Measurements from ENCODE around the gene ALDOB.

ALDOB gene

DNA sequence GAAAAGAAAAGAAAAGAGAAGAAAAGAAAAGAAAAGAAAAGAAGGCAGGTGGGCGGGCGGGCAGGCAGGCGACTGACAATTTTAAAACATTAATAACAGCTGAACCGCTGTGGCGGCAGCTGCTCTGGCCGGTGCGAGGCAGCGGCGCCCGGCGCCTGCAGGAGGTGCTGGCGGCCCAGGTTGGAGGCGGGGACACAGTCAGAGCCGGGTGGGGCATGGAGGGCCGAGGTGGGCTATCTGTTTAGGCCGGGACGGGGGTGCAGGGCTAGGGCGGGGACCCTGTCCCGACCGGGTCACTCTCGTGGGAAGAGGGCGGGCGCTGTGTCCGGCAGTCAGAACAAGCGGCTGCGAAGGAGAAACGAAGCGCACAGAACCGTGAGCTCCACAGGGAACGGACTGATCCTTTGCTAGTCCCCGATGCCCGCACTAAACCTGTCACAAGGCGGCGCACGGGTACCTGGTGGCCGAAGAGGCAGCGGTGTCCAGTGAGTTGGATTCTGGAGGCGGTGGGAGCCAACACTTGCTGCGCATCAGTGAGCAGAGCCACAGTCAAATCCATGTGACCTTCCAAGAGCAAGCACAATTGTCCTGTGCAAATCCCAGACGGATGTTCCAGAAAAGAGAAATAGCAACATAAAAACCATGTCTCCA lies 13.6 kb upstream of the ALDOB start:
- H3K27me3 Mint-ChIP-seq (ENCODE audit: low read depth): peaks cover 40% of the 10 kb centered on the region
- peaks cover 9% of the 10 kb centered on the region for H3K4me1 Mint-ChIP-seq (ENCODE audit: low read depth)

DNA sequence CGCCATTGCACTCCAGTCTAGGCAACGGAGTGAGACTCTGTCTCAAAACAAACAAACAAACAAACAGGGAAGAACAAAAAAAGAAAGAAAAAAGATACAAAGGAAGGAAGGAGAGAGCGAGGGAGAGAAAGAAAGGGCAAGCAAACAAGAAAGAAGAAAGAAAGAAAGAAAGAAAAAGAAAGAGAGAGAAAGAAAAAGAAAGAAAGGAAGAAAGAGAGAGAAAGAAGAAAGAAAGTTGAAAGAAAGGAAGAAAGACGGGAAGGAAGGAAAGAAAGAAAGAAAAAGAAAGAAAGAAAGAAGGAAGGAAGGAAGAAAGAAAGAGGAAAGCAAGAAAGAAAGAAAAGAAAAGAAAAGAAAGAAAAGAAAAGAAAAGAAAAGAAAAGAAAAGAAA lies 13.1 kb upstream of the ALDOB start:
- Mint-ChIP-seq H3K27me3 (ENCODE audit: low read depth) (peaks cover 40% of the 10 kb centered on the region), H3K4me1 (ENCODE audit: low read depth) (peaks cover 9% of the 10 kb centered on the region), H3K36me3 (ENCODE audit: low read depth) (no peaks in the 10 kb centered on the region), H3K4me3 (peak overlapping the region; percentile 66), H3K9me3 (no peaks in the 10 kb centered on the region), H3K27ac (no peak overlapping the region)
- no peak for DNase-seq (ENCODE audit: low spot score)

More for the DNA sequence above, 13.6 kb upstream of the ALDOB start:
- Mint-ChIP-seq H3K9me3 (no peaks in the 10 kb centered on the region), H3K27ac (no peak overlapping the region), H3K36me3 (ENCODE audit: low read depth) (no peaks in the 10 kb centered on the region), H3K4me3 (peak overlapping the region; percentile 66)
- DNase-seq (ENCODE audit: low spot score): peak; percentile 13

DNA sequence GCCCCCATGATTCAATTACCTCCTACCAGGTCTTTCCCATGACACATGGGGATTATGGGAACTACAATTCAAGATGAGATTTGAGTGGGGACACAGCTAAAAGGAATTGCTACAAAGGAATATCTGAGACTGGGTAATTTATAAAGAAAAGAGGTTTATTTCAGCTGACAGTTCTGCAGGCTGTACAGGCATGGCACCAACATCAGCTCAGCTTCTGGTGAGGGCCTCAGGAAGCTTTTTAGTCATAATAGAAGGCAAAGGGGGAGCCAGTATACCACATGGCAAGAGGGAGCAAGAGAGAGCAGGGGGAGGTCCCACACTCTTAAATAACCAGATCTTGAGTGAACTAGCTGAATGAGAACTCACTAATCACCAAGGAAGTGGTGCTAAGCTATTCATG lies 11.2 kb upstream of the ALDOB start:
- Mint-ChIP-seq H3K27me3 (ENCODE audit: low read depth) (peaks cover 40% of the 10 kb centered on the region), H3K4me1 (ENCODE audit: low read depth) (peaks cover 9% of the 10 kb centered on the region), H3K4me3 (no peak overlapping the region), H3K27ac (no peak overlapping the region), H3K9me3 (no peaks in the 10 kb centered on the region), H3K36me3 (ENCODE audit: low read depth) (no peaks in the 10 kb centered on the region)
- DNase-seq (ENCODE audit: low spot score): no peak

DNA sequence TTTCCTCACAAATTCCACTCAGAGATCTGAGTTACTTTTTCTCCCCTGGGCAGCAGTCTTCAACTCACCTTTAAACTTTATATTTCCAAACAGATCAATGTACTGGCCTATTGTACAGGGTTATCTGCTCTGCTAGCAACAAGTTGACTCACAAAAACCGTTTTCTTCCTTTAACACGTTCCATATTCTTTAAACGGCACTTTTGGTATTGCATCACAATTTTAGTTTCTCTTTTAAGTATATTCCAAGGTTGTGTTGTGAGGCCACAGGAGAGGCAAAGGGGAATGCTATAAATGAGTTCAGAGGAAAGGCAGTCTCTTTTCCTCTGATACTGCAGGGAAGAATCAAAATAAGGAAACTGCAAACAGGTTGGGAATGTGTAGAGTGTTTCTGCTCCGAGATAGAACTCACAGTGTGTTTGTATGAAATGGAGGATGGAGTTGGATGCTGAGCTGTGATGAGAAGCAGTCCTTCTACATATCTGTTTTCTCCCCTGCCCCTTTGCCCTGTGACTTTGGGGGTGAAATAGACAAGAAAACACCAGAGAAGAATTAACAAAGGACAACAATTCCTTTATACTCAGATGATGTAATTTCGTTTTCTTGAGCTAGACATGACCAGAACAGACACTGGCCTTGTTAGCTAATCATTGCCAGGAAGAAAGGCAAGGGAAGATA lies 9.9 kb upstream of the ALDOB start:
- no peak overlapping the region for H3K27ac Mint-ChIP-seq
- peaks cover 9% of the 10 kb centered on the region for H3K4me1 Mint-ChIP-seq (ENCODE audit: low read depth)
- no peak overlapping the region for H3K4me3 Mint-ChIP-seq
- DNase-seq (ENCODE audit: low spot score): no peak
- H3K9me3 Mint-ChIP-seq: no peaks in the 10 kb centered on the region
- no peaks in the 10 kb centered on the region for H3K36me3 Mint-ChIP-seq (ENCODE audit: low read depth)
- H3K27me3 Mint-ChIP-seq (ENCODE audit: low read depth): peaks cover 35% of the 10 kb centered on the region

DNA sequence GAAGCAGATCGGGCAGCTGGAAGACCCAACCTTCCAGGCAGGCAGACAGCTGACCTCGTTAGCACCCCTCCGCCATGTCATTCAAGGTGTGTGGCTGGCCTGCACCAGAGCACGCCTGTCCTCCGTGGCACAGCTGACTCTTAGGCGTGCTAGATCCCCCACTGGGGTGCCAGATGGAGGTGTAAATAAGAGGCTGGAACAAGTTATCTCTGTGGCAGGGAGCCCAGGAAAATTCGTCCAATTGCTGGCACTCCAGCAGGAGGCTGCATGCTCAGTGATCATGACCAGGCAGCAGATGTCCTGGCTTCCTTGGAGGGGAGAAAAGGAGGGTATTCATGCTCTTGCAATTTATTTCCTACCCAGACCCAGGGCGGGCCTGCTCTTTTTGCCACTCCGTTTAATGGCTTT lies 7.8 kb upstream of the ALDOB start:
- Mint-ChIP-seq H3K9me3 (no peaks in the 10 kb centered on the region), H3K4me1 (ENCODE audit: low read depth) (no peaks in the 10 kb centered on the region), H3K36me3 (ENCODE audit: low read depth) (no peaks in the 10 kb centered on the region), H3K27ac (no peak overlapping the region), H3K27me3 (ENCODE audit: low read depth) (peaks cover 18% of the 10 kb centered on the region), H3K4me3 (no peak overlapping the region)
- no peak for DNase-seq (ENCODE audit: low spot score)

DNA sequence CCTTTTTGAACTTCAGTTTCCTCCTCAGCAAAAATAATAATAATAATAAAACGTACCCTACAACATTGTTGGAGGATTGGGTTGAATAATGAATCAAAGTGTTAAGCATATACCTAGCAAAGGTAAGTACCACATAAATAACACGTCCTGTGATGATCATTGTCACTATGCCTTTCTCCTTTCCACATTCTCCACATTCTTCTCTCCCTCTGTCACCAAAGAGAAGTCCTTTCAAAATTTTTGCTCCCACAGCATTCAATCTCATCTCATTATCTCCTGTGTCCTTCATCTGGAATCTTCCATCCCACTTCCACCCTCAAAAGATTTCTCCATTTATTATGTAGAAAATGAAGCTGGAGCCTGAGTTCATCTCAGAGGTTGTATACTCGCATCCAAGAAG lies 7.2 kb upstream of the ALDOB start:
- Mint-ChIP-seq H3K9me3 (no peaks in the 10 kb centered on the region), H3K4me1 (ENCODE audit: low read depth) (no peaks in the 10 kb centered on the region), H3K27ac (no peak overlapping the region), H3K4me3 (no peak overlapping the region), H3K27me3 (ENCODE audit: low read depth) (peaks cover 17% of the 10 kb centered on the region), H3K36me3 (ENCODE audit: low read depth) (no peaks in the 10 kb centered on the region)
- no peak for DNase-seq (ENCODE audit: low spot score)

DNA sequence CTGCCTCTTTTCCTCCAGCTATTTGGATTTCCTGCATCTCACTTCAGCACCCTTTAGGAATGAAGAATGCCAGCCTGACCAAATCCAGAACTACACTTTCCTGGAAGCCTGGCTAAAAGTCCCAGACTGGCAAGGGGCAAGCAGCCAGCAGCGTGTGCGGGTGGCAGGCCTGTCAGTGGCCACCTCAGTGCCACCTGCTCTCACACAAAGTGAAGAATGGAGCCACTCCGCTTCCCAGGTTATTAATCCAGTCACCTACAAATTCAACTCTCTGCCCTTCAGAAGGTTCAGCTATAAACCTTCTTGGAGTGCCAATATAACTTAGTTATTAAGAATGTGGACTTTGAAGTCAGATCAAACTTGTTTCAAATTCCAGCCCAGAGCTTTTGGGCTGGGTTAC lies 6.7 kb upstream of the ALDOB start:
- no peak overlapping the region for H3K4me3 Mint-ChIP-seq
- no peaks in the 10 kb centered on the region for H3K36me3 Mint-ChIP-seq (ENCODE audit: low read depth)
- no peaks in the 10 kb centered on the region for H3K4me1 Mint-ChIP-seq (ENCODE audit: low read depth)
- H3K27ac Mint-ChIP-seq: no peak overlapping the region
- no peaks in the 10 kb centered on the region for H3K9me3 Mint-ChIP-seq
- peaks cover 17% of the 10 kb centered on the region for H3K27me3 Mint-ChIP-seq (ENCODE audit: low read depth)
- DNase-seq (ENCODE audit: low spot score): no peak

DNA sequence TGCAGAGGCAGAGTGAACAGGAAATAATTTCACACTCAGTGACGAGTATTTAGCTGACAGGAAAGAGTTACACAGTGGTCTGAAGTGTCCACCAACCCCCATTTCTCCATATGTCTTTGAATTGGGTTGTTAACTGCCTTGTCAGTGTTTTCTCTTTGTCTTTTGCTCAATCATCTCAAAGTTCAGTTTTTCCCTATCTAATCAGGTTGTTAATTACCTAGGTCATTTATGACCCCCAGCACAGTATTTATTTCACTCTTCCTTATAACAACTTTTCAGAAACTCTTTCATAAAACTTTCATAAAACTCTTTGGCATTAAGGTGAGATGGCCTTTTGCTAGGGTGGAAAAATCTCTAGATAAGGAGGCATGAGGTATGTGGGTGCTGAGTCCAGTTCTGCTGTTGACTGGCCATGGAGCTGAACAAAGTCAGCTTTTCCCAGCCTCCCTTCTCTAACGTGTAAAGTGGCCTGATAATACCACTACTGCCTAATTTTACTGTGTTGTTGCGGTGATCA lies 5.2 kb upstream of the ALDOB start:
- Mint-ChIP-seq H3K4me3 (no peak overlapping the region), H3K27me3 (ENCODE audit: low read depth) (peaks cover 9% of the 10 kb centered on the region), H3K4me1 (ENCODE audit: low read depth) (no peaks in the 10 kb centered on the region), H3K9me3 (no peaks in the 10 kb centered on the region), H3K36me3 (ENCODE audit: low read depth) (no peaks in the 10 kb centered on the region), H3K27ac (no peak overlapping the region)
- DNase-seq (ENCODE audit: low spot score): no peak

DNA sequence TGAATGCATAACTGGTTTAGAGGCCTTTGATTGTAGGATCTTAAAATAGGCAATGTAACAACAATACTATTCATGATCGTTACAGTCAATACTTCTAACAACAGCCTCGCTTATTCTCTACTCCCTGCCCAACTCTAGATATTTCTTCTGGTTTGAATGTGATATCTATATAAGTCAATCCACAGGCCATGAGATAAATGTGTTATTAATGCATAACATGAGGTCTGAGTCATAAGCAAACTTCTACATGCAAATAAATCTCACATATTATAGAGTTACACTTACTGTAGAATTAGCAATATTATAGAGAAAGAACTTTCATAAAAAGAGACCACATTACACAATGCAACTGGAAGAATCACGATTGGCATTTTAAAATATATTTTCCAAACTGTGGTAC lies 2.9 kb upstream of the ALDOB start:
- Mint-ChIP-seq H3K27me3 (ENCODE audit: low read depth) (peaks cover 5% of the 10 kb centered on the region), H3K4me3 (no peak overlapping the region), H3K27ac (no peak overlapping the region), H3K4me1 (ENCODE audit: low read depth) (no peaks in the 10 kb centered on the region), H3K36me3 (ENCODE audit: low read depth) (no peaks in the 10 kb centered on the region), H3K9me3 (no peaks in the 10 kb centered on the region)
- DNase-seq (ENCODE audit: low spot score): no peak

DNA sequence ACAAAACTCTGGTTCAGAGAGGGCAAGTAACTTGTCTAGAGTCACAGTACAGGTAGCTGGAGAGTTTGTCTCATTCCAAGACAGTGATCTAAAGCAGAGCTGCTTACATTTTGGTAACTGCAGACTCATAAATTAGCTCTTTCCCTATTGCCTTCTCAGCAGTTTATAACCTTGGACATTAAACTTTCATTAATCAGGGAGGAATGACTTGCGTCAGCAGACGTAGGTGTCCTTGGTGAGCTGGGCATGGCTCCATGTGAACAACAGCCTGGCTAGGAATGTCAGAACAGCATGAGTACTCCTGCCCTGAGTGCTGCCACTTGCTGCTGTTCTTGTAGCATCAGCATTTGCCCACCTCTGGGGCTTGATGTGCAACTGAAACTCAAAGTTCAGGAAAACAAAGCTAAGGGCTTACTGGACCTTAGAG lies 2.2 kb upstream of the ALDOB start:
- Mint-ChIP-seq H3K4me1 (ENCODE audit: low read depth) (no peaks in the 10 kb centered on the region), H3K4me3 (no peak overlapping the region), H3K9me3 (no peaks in the 10 kb centered on the region), H3K27ac (no peak overlapping the region), H3K36me3 (ENCODE audit: low read depth) (no peaks in the 10 kb centered on the region), H3K27me3 (ENCODE audit: low read depth) (peaks cover 5% of the 10 kb centered on the region)
- no peak for DNase-seq (ENCODE audit: low spot score)

DNA sequence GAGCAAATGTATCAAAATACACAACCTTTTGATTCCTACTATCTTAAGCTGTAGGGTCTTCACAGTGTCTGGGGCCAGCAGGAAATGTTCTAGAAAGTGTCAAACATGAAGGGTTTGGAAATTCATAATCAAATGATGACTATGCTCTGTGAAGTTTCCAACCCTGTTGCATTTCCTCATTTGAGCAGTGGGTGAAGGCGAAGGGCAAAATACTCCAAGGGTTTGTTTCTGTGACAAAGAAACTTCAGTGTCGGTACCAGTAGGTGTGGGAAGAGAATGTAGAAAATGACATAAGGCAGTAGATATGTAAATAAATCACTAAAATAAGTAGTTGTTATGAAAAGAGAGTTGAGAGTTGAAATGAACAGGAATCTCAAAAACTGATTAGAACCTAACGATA lies 576 bp downstream of the ALDOB start:
- Mint-ChIP-seq H3K4me3 (no peak overlapping the region), H3K27ac (no peak overlapping the region), H3K36me3 (ENCODE audit: low read depth) (no peaks in the 10 kb centered on the region), H3K27me3 (ENCODE audit: low read depth) (peaks cover 4% of the 10 kb centered on the region), H3K9me3 (no peaks in the 10 kb centered on the region), H3K4me1 (ENCODE audit: low read depth) (no peaks in the 10 kb centered on the region)
- no peak for DNase-seq (ENCODE audit: low spot score)

DNA sequence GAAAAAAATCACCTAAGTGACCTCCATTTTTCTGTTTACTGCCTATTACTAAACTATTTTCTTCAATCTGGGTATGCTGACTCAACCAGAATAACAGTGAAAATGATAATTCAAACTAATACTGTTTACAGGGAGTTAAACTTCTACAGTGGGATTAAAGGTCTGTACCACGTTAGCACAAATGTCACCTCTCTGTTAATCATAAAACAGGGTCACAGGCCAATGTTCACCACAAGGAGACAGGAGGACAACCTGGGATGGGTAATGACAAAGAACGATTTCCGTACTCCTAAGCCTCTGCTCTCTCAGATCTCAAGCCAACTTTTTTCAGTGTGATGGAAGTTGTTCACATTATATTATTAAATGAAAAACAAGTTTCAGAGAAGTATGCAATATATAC lies 2.3 kb downstream of the ALDOB start:
- H3K36me3 Mint-ChIP-seq (ENCODE audit: low read depth): no peaks in the 10 kb centered on the region
- no peak overlapping the region for H3K4me3 Mint-ChIP-seq
- H3K27ac Mint-ChIP-seq: no peak overlapping the region
- DNase-seq (ENCODE audit: low spot score): no peak
- H3K9me3 Mint-ChIP-seq: no peaks in the 10 kb centered on the region
- no peaks in the 10 kb centered on the region for H3K4me1 Mint-ChIP-seq (ENCODE audit: low read depth)
- H3K27me3 Mint-ChIP-seq (ENCODE audit: low read depth): peaks cover 4% of the 10 kb centered on the region

DNA sequence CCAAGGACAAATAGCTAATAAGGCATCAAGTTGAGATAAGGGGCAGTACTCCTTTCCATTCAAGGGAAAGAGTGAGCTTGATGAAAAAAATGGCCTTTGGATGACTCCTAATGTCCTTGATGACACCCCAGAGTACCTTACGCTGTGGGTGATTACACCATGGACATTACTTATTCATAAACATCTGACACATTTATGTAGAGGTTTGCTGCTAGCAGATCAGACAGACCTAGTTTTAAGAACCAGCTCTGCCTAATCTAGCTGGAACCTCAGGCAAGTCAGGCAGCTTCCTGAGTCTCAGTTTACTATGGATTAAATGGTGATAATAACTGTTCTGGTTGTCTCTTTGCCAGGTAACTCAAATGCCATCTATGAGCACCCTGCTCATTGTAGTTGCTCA lies 2.8 kb downstream of the ALDOB start:
- Mint-ChIP-seq H3K27me3 (ENCODE audit: low read depth) (peaks cover 4% of the 10 kb centered on the region), H3K4me1 (ENCODE audit: low read depth) (no peaks in the 10 kb centered on the region), H3K4me3 (no peak overlapping the region), H3K36me3 (ENCODE audit: low read depth) (no peaks in the 10 kb centered on the region), H3K27ac (no peak overlapping the region), H3K9me3 (no peaks in the 10 kb centered on the region)
- no peak for DNase-seq (ENCODE audit: low spot score)

DNA sequence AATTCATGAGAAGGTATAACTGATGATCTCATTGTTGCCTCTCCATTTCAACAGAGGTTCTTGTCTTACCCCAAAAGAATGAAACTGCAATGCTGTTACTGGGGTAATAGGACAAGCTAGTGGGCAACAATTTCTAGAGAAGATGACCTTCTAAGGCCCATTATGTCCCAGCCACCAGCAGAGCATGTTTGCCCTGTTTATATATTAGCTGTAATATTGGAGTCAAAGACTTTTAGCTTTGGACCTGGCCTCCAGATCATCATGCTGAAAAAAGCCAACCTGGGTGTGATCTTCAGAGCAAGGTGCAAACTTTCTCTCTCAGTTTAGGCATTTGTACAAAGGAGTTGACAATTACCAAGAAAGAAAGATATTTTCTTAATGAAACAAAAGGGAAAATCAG lies 3.4 kb downstream of the ALDOB start:
- H3K36me3 Mint-ChIP-seq (ENCODE audit: low read depth): no peaks in the 10 kb centered on the region
- H3K4me1 Mint-ChIP-seq (ENCODE audit: low read depth): no peaks in the 10 kb centered on the region
- no peak overlapping the region for H3K27ac Mint-ChIP-seq
- H3K4me3 Mint-ChIP-seq: no peak overlapping the region
- H3K27me3 Mint-ChIP-seq (ENCODE audit: low read depth): peaks cover 4% of the 10 kb centered on the region
- DNase-seq (ENCODE audit: low spot score): no peak
- no peaks in the 10 kb centered on the region for H3K9me3 Mint-ChIP-seq

DNA sequence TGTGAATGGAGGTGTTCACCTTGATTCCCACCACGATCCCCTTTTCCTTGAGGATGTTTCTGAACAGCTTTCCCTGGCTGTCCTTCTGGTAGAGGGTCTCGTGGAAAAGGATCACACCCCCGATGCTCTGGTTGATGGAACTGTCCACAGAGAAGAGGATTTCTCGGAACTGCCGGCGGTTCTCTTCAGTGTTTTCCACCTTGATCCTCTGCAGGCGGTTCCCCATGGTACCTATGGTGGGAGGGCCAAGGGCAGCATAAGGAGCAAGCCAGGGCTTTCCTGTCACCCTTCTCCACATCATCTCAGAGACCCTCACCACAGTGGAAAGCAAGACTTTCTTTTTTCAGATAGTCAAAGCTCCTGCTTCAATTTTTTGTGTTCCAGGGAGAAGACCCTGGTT lies 5.8 kb downstream of the ALDOB start:
- no peaks in the 10 kb centered on the region for H3K4me1 Mint-ChIP-seq (ENCODE audit: low read depth)
- H3K4me3 Mint-ChIP-seq: no peak overlapping the region
- no peaks in the 10 kb centered on the region for H3K27me3 Mint-ChIP-seq (ENCODE audit: low read depth)
- no peak overlapping the region for H3K27ac Mint-ChIP-seq
- DNase-seq (ENCODE audit: low spot score): no peak
- no peaks in the 10 kb centered on the region for H3K9me3 Mint-ChIP-seq
- no peaks in the 10 kb centered on the region for H3K36me3 Mint-ChIP-seq (ENCODE audit: low read depth)
